OCI-LY1 (cell line): Measurements from ENCODE around the gene PLD1.

ENCODE experiments used
- H2AFZ ChIP-seq: fragments of 200-600 bp; sonication (generic), shearing (Covaris generic); 2 replicates; pipeline ENCODE4 v1.6.0; 2014; ENCODE audit warnings: antibody characterized with exemption, mild to moderate bottlenecking, low read length
- H3F3A ChIP-seq: fragments of 200-600 bp; sonication (generic), shearing (Covaris generic); 2 replicates; pipeline ENCODE4 v1.6.0; 2014; ENCODE audit warnings: mild to moderate bottlenecking, antibody characterized with exemption, low read length, moderate library complexity; ENCODE audit not compliant: insufficient read depth
- H3K27ac ChIP-seq: fragments of 200-600 bp; sonication (generic); 2 replicates; pipeline ENCODE4 v1.5.1; 2014; ENCODE audit warnings: low read length, mixed run types, mild to moderate bottlenecking, low read depth; ENCODE audit not compliant: poor library complexity, severe bottlenecking
- H3K27me3 ChIP-seq: fragments of 200-600 bp; sonication (generic); 2 replicates; pipeline ENCODE4 v1.6.0; 2014; ENCODE audit warnings: antibody characterized with exemption, mild to moderate bottlenecking, low read length, moderate library complexity; ENCODE audit not compliant: insufficient read depth
- H3K36me3 ChIP-seq: fragments of 200-600 bp; sonication (generic); 2 replicates; pipeline ENCODE4 v1.6.1; 2014; ENCODE audit warnings: mild to moderate bottlenecking, antibody characterized with exemption, low read length, moderate library complexity, mixed read lengths; ENCODE audit not compliant: insufficient read depth
- H3K4me1 ChIP-seq: fragments of 200-600 bp; sonication (generic); 2 replicates; pipeline ENCODE4 v1.5.1; 2014; ENCODE audit warnings: mild to moderate bottlenecking, low read length, moderate library complexity; ENCODE audit not compliant: insufficient read depth, severe bottlenecking
- H3K4me2 ChIP-seq: fragments of 200-600 bp; sonication (generic), shearing (Covaris generic); 2 replicates; pipeline ENCODE4 v1.6.1; 2014; ENCODE audit warnings: low read length
- H3K4me3 ChIP-seq: fragments of 200-600 bp; sonication (generic); 2 replicates; pipeline ENCODE4 v1.5.1; 2014; ENCODE audit warnings: low read length, low read depth, mild to moderate bottlenecking, mixed read lengths; ENCODE audit not compliant: poor library complexity, severe bottlenecking
- H3K79me2 ChIP-seq: fragments of 200-600 bp; shearing (Covaris generic); 2 replicates; pipeline ENCODE4 v1.6.1; 2016; ENCODE audit warnings: mixed run types, low read length, mixed read lengths; ENCODE audit not compliant: insufficient read depth
- H3K9ac ChIP-seq: fragments of 200-600 bp; sonication (generic), shearing (Covaris generic); 2 replicates; pipeline ENCODE4 v1.6.1; 2014; ENCODE audit warnings: mild to moderate bottlenecking, low read length, mixed read lengths
- H3K9me2 ChIP-seq: fragments of 200-600 bp; sonication (generic), shearing (Covaris generic); 2 replicates; pipeline ENCODE4 v1.6.1; 2014; ENCODE audit warnings: low read depth, mild to moderate bottlenecking, low read length, mixed read lengths
- H3K9me3 ChIP-seq: fragments of 200-600 bp; shearing (Covaris generic); 2 replicates; pipeline ENCODE4 v1.6.1; 2014; ENCODE audit warnings: low read length, mixed read lengths
- H4K20me1 ChIP-seq: fragments of 200-600 bp; sonication (generic), shearing (Covaris generic); 2 replicates; pipeline ENCODE4 v1.6.0; 2016; ENCODE audit warnings: mild to moderate bottlenecking, low read length; ENCODE audit not compliant: insufficient read depth
- CTCF ChIP-seq: fragments of 200-600 bp; sonication (generic), shearing (Covaris generic); IDR thresholded peaks from 2 replicates; pipeline ENCODE4 v1.5.1; 2017; ENCODE audit warnings: mild to moderate bottlenecking, antibody characterized with exemption, low read length, moderate library complexity, mixed read lengths
- EZH2 ChIP-seq: fragments of 200-600 bp; sonication (generic), shearing (Covaris generic); IDR thresholded peaks from 2 replicates; pipeline ENCODE4 v1.8.0; 2017; ENCODE audit warnings: borderline replicate concordance, mixed run types, mild to moderate bottlenecking, antibody characterized with exemption, low read length, moderate library complexity, mixed read lengths

Gene PLD1

GRCh38 chr3:171803044-171803443 lies 7.2 kb downstream of the PLD1 start:
- H3F3A ChIP-seq: no peaks in the 10 kb centered on the region
- no peak overlapping the region for H3K27ac ChIP-seq
- no peaks in the 10 kb centered on the region for H4K20me1 ChIP-seq
- no peak overlapping the region for H3K4me2 ChIP-seq
- no peak for TF ChIP-seq CTCF
- TF ChIP-seq EZH2: no peak
- no peaks in the 10 kb centered on the region for H3K9me3 ChIP-seq
- no peaks in the 10 kb centered on the region for H3K9me2 ChIP-seq
- H3K4me1 ChIP-seq: no peaks in the 10 kb centered on the region
- no peak overlapping the region for H2AFZ ChIP-seq
- H3K4me3 ChIP-seq: no peak overlapping the region
- no peaks in the 10 kb centered on the region for H3K79me2 ChIP-seq
- H3K36me3 ChIP-seq: no peaks in the 10 kb centered on the region
- no peaks in the 10 kb centered on the region for H3K27me3 ChIP-seq
- no peak overlapping the region for H3K9ac ChIP-seq

- Histone ChIP-seq H3K4me1 (no peaks in the 10 kb centered on the region), H3K9me2 (no peaks in the 10 kb centered on the region), H3K4me3 (no peak overlapping the region), H3F3A (no peaks in the 10 kb centered on the region), H3K27me3 (no peaks in the 10 kb centered on the region), H3K36me3 (no peaks in the 10 kb centered on the region), H3K27ac (no peak overlapping the region), H3K9ac (no peak overlapping the region), H3K79me2 (no peaks in the 10 kb centered on the region), H2AFZ (no peak overlapping the region), H3K4me2 (no peak overlapping the region), H3K9me3 (no peaks in the 10 kb centered on the region), H4K20me1 (no peaks in the 10 kb centered on the region)
- TF ChIP-seq EZH2: no peak
- no peak for TF ChIP-seq CTCF
These were observed 7.7 kb downstream of the PLD1 start for GRCh38 chr3:171802590-171802956.

GRCh38 chr3:171801738-171802589 lies 8.3 kb downstream of the PLD1 start:
- no peaks in the 10 kb centered on the region for H3K79me2 ChIP-seq
- H3K9me2 ChIP-seq: no peaks in the 10 kb centered on the region
- no peaks in the 10 kb centered on the region for H3K9me3 ChIP-seq
- H3K36me3 ChIP-seq: no peaks in the 10 kb centered on the region
- no peaks in the 10 kb centered on the region for H3K27me3 ChIP-seq
- TF ChIP-seq CTCF: no peak
- TF ChIP-seq EZH2: no peak
- H3K9ac ChIP-seq: no peak overlapping the region
- H2AFZ ChIP-seq: no peak overlapping the region
- no peaks in the 10 kb centered on the region for H4K20me1 ChIP-seq
- no peaks in the 10 kb centered on the region for H3K4me1 ChIP-seq
- H3K4me2 ChIP-seq: no peak overlapping the region
- H3F3A ChIP-seq: no peaks in the 10 kb centered on the region
- no peak overlapping the region for H3K4me3 ChIP-seq
- H3K27ac ChIP-seq: no peak overlapping the region
